MG63 (cell line): ENCODE measurements around the gene CRTAC1. TPM values are rescaled to one million over a fixed set of nuclear protein-coding genes. Genes with fewer than 3 reads are reported as not detected.

Source experiments
- DNase-seq: peaks from one replicate; pipeline ENCODE4 v3.0.0-alpha.2; 2020
- H3K27me3 ChIP-seq: fragments of 250-450 bp; sonication (Bioruptor Pico); 2 replicates; pipeline ENCODE4 v1.5.1; 2020; ENCODE audit warnings: mild to moderate bottlenecking, moderate library complexity
- H3K36me3 ChIP-seq: fragments of 250-450 bp; sonication (Bioruptor Pico); 2 replicates; pipeline ENCODE4 v1.5.1; 2020; ENCODE audit warnings: mild to moderate bottlenecking, moderate library complexity
- H3K4me3 ChIP-seq: fragments of 250-450 bp; sonication (Bioruptor Pico); 2 replicates; pipeline ENCODE4 v1.5.1; 2020; ENCODE audit warnings: mild to moderate bottlenecking, moderate library complexity
- H3K9me3 ChIP-seq: fragments of 250-450 bp; sonication (Bioruptor Pico); 2 replicates; pipeline ENCODE4 v1.5.1; 2020; ENCODE audit warnings: mild to moderate bottlenecking, moderate library complexity
- total RNA-seq: library from RNA; depleted of rRNA; stranded (reverse); fragments of >200 nt; shearing (Covaris generic); gene quantifications from 2 replicates; pipeline ENCODE4 v1.2.3, GENCODE V29; 2014; ENCODE audit warnings: low replicate concordance

Gene CRTAC1
- total RNA-seq, 1 experiment from 2014 or later, result not detected

GRCh38 chr10:97882142-97883091 is 148.0 kb downstream of the CRTAC1 start:
- H3K27me3 ChIP-seq, result no peaks in the 10 kb centered on the region
- no peaks in the 10 kb centered on the region for H3K36me3 ChIP-seq
- no peak overlapping the region for H3K4me3 ChIP-seq
- no peaks in the 10 kb centered on the region for H3K9me3 ChIP-seq
- DNase-seq, result peak; percentile 98

- Histone ChIP-seq H3K27me3 (no peaks in the 10 kb centered on the region), H3K9me3 (no peaks in the 10 kb centered on the region), H3K36me3 (no peaks in the 10 kb centered on the region), H3K4me3 (no peak overlapping the region)
- DNase-seq, result no peak
These were observed 150.3 kb downstream of the CRTAC1 start for GRCh38 chr10:97880109-97880508.

GRCh38 chr10:97879241-97879640 is 151.2 kb downstream of the CRTAC1 start:
- no peaks in the 10 kb centered on the region for H3K9me3 ChIP-seq
- no peak overlapping the region for H3K4me3 ChIP-seq
- H3K27me3 ChIP-seq, result no peaks in the 10 kb centered on the region
- H3K36me3 ChIP-seq, result no peaks in the 10 kb centered on the region
- DNase-seq, result no peak

GRCh38 chr10:97876402-97876801 is 154.0 kb downstream of the CRTAC1 start:
- no peak for DNase-seq
- no peaks in the 10 kb centered on the region for H3K27me3 ChIP-seq
- no peaks in the 10 kb centered on the region for H3K9me3 ChIP-seq
- H3K4me3 ChIP-seq, result no peak overlapping the region
- H3K36me3 ChIP-seq, result no peaks in the 10 kb centered on the region

GRCh38 chr10:97875391-97875790 is 155.0 kb downstream of the CRTAC1 start:
- H3K36me3 ChIP-seq, result no peaks in the 10 kb centered on the region
- peak; percentile 43 for DNase-seq
- no peaks in the 10 kb centered on the region for H3K9me3 ChIP-seq
- no peaks in the 10 kb centered on the region for H3K27me3 ChIP-seq
- H3K4me3 ChIP-seq, result no peak overlapping the region

- Histone ChIP-seq H3K36me3 (no peaks in the 10 kb centered on the region), H3K9me3 (no peaks in the 10 kb centered on the region), H3K27me3 (no peaks in the 10 kb centered on the region; the same call in 1 of the 2 replicates), H3K4me3 (no peak overlapping the region)
- DNase-seq, result no peak
These were observed 156.1 kb downstream of the CRTAC1 start for GRCh38 chr10:97874332-97874731.

- Histone ChIP-seq H3K4me3 (no peak overlapping the region), H3K9me3 (no peaks in the 10 kb centered on the region), H3K27me3 (no peaks in the 10 kb centered on the region; the same call in 1 of the 2 replicates), H3K36me3 (no peaks in the 10 kb centered on the region)
- DNase-seq, result no peak
These were observed 156.9 kb downstream of the CRTAC1 start for GRCh38 chr10:97873569-97873968.

- H3K9me3 ChIP-seq, result no peaks in the 10 kb centered on the region
- no peak overlapping the region for H3K4me3 ChIP-seq
- DNase-seq, result no peak
- no peaks in the 10 kb centered on the region; the same call in 1 of the 2 replicates for H3K27me3 ChIP-seq
- no peaks in the 10 kb centered on the region for H3K36me3 ChIP-seq
These were observed 159.4 kb downstream of the CRTAC1 start for GRCh38 chr10:97870990-97871389.

- no peaks in the 10 kb centered on the region; the same call in 1 of the 2 replicates for H3K27me3 ChIP-seq
- no peak overlapping the region for H3K4me3 ChIP-seq
- H3K9me3 ChIP-seq, result no peaks in the 10 kb centered on the region
- H3K36me3 ChIP-seq, result no peaks in the 10 kb centered on the region
- peak; percentile 96 for DNase-seq
These were observed 161.1 kb downstream of the CRTAC1 start for GRCh38 chr10:97869091-97870042.

GRCh38 chr10:97868134-97868685 is 162.2 kb downstream of the CRTAC1 start:
- no peaks in the 10 kb centered on the region for H3K36me3 ChIP-seq
- H3K27me3 ChIP-seq, result no peaks in the 10 kb centered on the region; the same call in 1 of the 2 replicates
- H3K4me3 ChIP-seq, result no peak overlapping the region
- no peak for DNase-seq
- H3K9me3 ChIP-seq, result no peaks in the 10 kb centered on the region

- Histone ChIP-seq H3K27me3 (no peaks in the 10 kb centered on the region; the same call in 1 of the 2 replicates), H3K4me3 (no peak overlapping the region), H3K9me3 (no peaks in the 10 kb centered on the region), H3K36me3 (no peaks in the 10 kb centered on the region)
- no peak for DNase-seq
These were observed 163.1 kb downstream of the CRTAC1 start for GRCh38 chr10:97867220-97867800.

- no peak overlapping the region for H3K4me3 ChIP-seq
- H3K9me3 ChIP-seq, result no peaks in the 10 kb centered on the region
- no peak for DNase-seq
- no peaks in the 10 kb centered on the region; the same call in 1 of the 2 replicates for H3K27me3 ChIP-seq
- H3K36me3 ChIP-seq, result no peaks in the 10 kb centered on the region
These were observed 163.7 kb downstream of the CRTAC1 start for GRCh38 chr10:97866524-97867219.

- Histone ChIP-seq H3K27me3 (no peaks in the 10 kb centered on the region; the same call in 1 of the 2 replicates), H3K36me3 (no peaks in the 10 kb centered on the region), H3K4me3 (no peak overlapping the region), H3K9me3 (no peaks in the 10 kb centered on the region)
- DNase-seq, result no peak
These were observed 164.9 kb downstream of the CRTAC1 start for GRCh38 chr10:97865488-97865887.

- H3K9me3 ChIP-seq, result no peaks in the 10 kb centered on the region
- H3K4me3 ChIP-seq, result no peak overlapping the region
- H3K27me3 ChIP-seq, result no peaks in the 10 kb centered on the region
- H3K36me3 ChIP-seq, result no peaks in the 10 kb centered on the region
- DNase-seq, result no peak
These were observed 166.6 kb downstream of the CRTAC1 start for GRCh38 chr10:97863808-97864207.

GRCh38 chr10:97861924-97862323 is 168.5 kb downstream of the CRTAC1 start:
- no peak for DNase-seq
- H3K27me3 ChIP-seq, result no peaks in the 10 kb centered on the region
- H3K36me3 ChIP-seq, result no peaks in the 10 kb centered on the region
- no peak overlapping the region for H3K4me3 ChIP-seq
- H3K9me3 ChIP-seq, result no peaks in the 10 kb centered on the region
